Spinal cord (tissue), 10 donors: Measurements from ENCODE around the gene DNAJB6. TPM values are rescaled to one million over a fixed set of nuclear protein-coding genes. Genes with fewer than 3 reads are reported as not detected.
A peak's percentile ranks its signal among the peaks of the same experiment; 100 is the strongest.

Source experiments
- DNase-seq, 6 donors: peaks; one replicate each; pipeline versions ENCODE4 v3.0.0 to v3.0.0-alpha.2; 2013 to 2015; ENCODE audit warnings: low spot score in 6 of 6, low read depth in 4 of 6
- H3K27ac ChIP-seq: one replicate; pipeline ENCODE4 v1.5.1; 2013; ENCODE audit warnings: low read depth, low read length, control low read depth
- H3K27me3 ChIP-seq: one replicate; pipeline ENCODE4 v1.6.1; 2013; ENCODE audit warnings: low read length; ENCODE audit not compliant: control insufficient read depth, insufficient read depth
- H3K36me3 ChIP-seq: one replicate; pipeline ENCODE4 v1.6.1; 2013; ENCODE audit warnings: low read length; ENCODE audit not compliant: control insufficient read depth, insufficient read depth
- H3K4me1 ChIP-seq: one replicate; pipeline ENCODE4 v1.6.1; 2013; ENCODE audit warnings: low read length; ENCODE audit not compliant: control insufficient read depth, insufficient read depth
- H3K4me3 ChIP-seq: one replicate; pipeline ENCODE4 v1.5.1; 2013; ENCODE audit warnings: low read depth, low read length, control low read depth
- H3K9me3 ChIP-seq: one replicate; pipeline ENCODE4 v1.6.1; 2013; ENCODE audit warnings: low read length; ENCODE audit not compliant: control insufficient read depth, insufficient read depth
- WGBS: methylation state at CpG from one replicate; pipeline ENCODE4 v1.1.5; 2013; ENCODE audit warnings: missing lambda C conversion rate; ENCODE audit not compliant: insufficient coverage; 5-methylcytosine and 5-hydroxymethylcytosine counted together
- polyA plus RNA-seq, 2 donors: library from polyadenylated mRNA; unstranded; fragments of 120-200 nt; gene quantifications; one replicate each; pipeline ENCODE4 v1.2.1, GENCODE V29; 2013; ENCODE audit not compliant: insufficient read length in 2 of 2
- total RNA-seq, 2 donors: library from RNA; depleted of rRNA in 1 of 2; stranded (reverse); fragments of 120-200 nt in 1 of 2; fragments of >200 nt in 1 of 2; gene quantifications; one replicate each; pipeline versions ENCODE4 v1.2.3 to v1.2.4, GENCODE V29; 2013 to 2014
- donor health status: healthy.

DNAJB6 gene
- total and polyA plus RNA-seq, 4 donors: 120 to 225 (median 179) TPM

- peak in 1 of 6 donors; percentile 30 for DNase-seq
- Histone ChIP-seq H3K9me3 (no peaks in the 10 kb centered on the region), H3K4me1 (peaks cover 8% of the 10 kb centered on the region), H3K27me3 (no peaks in the 10 kb centered on the region), H3K4me3 (no peak overlapping the region), H3K36me3 (peaks cover under 1% of the 10 kb centered on the region), H3K27ac (no peak overlapping the region)
- WGBS: 77% methylated on average over 5 of the region's 11 CpGs
These were observed 99.3 kb downstream of the DNAJB6 start for GRCh38 chr7:157436076-157436475.

- DNase-seq: peak in 1 of 6 donors; percentile 31
- Histone ChIP-seq H3K36me3 (no peaks in the 10 kb centered on the region), H3K27ac (no peak overlapping the region), H3K27me3 (no peaks in the 10 kb centered on the region), H3K9me3 (no peaks in the 10 kb centered on the region), H3K4me3 (no peak overlapping the region), H3K4me1 (peaks cover 8% of the 10 kb centered on the region)
- WGBS: 59% methylated on average over 7 of the region's 13 CpGs
These were observed 100.1 kb downstream of the DNAJB6 start for GRCh38 chr7:157436763-157437480.

- Histone ChIP-seq H3K27me3 (no peaks in the 10 kb centered on the region), H3K4me3 (no peak overlapping the region), H3K9me3 (peaks cover 2% of the 10 kb centered on the region), H3K36me3 (no peaks in the 10 kb centered on the region), H3K27ac (no peak overlapping the region), H3K4me1 (peaks cover 3% of the 10 kb centered on the region)
- no peak for DNase-seq
- WGBS: 77% methylated on average over 6 of the region's 9 CpGs
These were observed 100.8 kb downstream of the DNAJB6 start for GRCh38 chr7:157437519-157438061.

GRCh38 chr7:157438121-157439025 is 101.6 kb downstream of the DNAJB6 start:
- Histone ChIP-seq H3K9me3 (peaks cover 4% of the 10 kb centered on the region), H3K27ac (no peak overlapping the region), H3K27me3 (no peaks in the 10 kb centered on the region), H3K36me3 (no peaks in the 10 kb centered on the region), H3K4me1 (no peaks in the 10 kb centered on the region), H3K4me3 (no peak overlapping the region)
- 91% methylated on average over 17 of the region's 18 CpGs for WGBS
- DNase-seq: no peak

- Histone ChIP-seq H3K9me3 (peaks cover 4% of the 10 kb centered on the region), H3K36me3 (peaks cover 2% of the 10 kb centered on the region), H3K4me1 (no peaks in the 10 kb centered on the region), H3K27me3 (no peaks in the 10 kb centered on the region), H3K27ac (no peak overlapping the region), H3K4me3 (no peak overlapping the region)
- no peak for DNase-seq
- 96% methylated on average over 6 of the region's 6 CpGs for WGBS
These were observed 102.3 kb downstream of the DNAJB6 start for GRCh38 chr7:157439149-157439548.

DNA sequence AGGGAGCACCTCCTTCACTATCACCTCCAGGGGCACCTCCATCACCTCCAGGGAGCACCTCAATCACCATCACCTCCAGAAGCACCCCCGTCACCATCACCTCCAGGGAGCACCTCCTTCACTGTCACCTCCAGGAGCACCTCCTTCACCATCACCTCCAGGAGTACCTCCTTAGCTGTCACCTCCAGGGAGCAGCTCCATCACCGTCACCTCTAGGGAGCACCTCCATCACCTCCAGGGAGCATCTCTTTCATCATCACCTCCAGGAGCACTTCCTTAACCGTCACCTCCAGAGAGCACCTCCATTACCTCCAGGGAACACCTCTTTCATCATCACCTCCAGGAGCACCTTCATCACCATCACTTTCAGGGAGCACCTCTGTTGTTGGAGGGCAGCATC is 103.0 kb downstream of the DNAJB6 start:
- Histone ChIP-seq H3K4me3 (no peak overlapping the region), H3K9me3 (peaks cover 4% of the 10 kb centered on the region), H3K27me3 (no peaks in the 10 kb centered on the region), H3K36me3 (peaks cover 4% of the 10 kb centered on the region), H3K27ac (no peak overlapping the region), H3K4me1 (no peaks in the 10 kb centered on the region)
- WGBS: 100% methylated on average over 3 of the region's 3 CpGs
- DNase-seq: no peak

GRCh38 chr7:157440346-157441022 is 103.7 kb downstream of the DNAJB6 start:
- Histone ChIP-seq H3K4me1 (no peaks in the 10 kb centered on the region), H3K27ac (no peak overlapping the region), H3K27me3 (no peaks in the 10 kb centered on the region), H3K36me3 (peaks cover 4% of the 10 kb centered on the region), H3K4me3 (no peak overlapping the region), H3K9me3 (peaks cover 4% of the 10 kb centered on the region)
- no peak for DNase-seq
- WGBS: 85% methylated on average over 17 of the region's 22 CpGs

- WGBS: 96% methylated on average over 17 of the region's 17 CpGs
- Histone ChIP-seq H3K27me3 (no peaks in the 10 kb centered on the region), H3K4me1 (no peaks in the 10 kb centered on the region), H3K36me3 (peaks cover 4% of the 10 kb centered on the region), H3K4me3 (no peak overlapping the region), H3K27ac (no peak overlapping the region), H3K9me3 (peaks cover 4% of the 10 kb centered on the region)
- DNase-seq: no peak
These were observed 104.2 kb downstream of the DNAJB6 start for GRCh38 chr7:157441023-157441399.

- peaks cover 4% of the 10 kb centered on the region for H3K9me3 ChIP-seq
- 98% methylated on average over 15 of the region's 23 CpGs for WGBS
- H3K36me3 ChIP-seq: peaks cover 4% of the 10 kb centered on the region
- no peak for DNase-seq
- no peak overlapping the region for H3K4me3 ChIP-seq
- H3K4me1 ChIP-seq: no peaks in the 10 kb centered on the region
- H3K27me3 ChIP-seq: no peaks in the 10 kb centered on the region
- no peak overlapping the region for H3K27ac ChIP-seq
These were observed 105.7 kb downstream of the DNAJB6 start for GRCh38 chr7:157442456-157442855.
